Measurements from ENCODE around the gene SULF2.

Gene SULF2

GRCh38 chr20:47780720-47781389, 4.4 kb downstream of the SULF2 start (continued):
- TF ChIP-seq BACH2 (CRISPR knock-in tag; IDR thresholded peaks at IDR 0.05; ENCODE audit: borderline replicate concordance): no peak

GRCh38 chr20:47778398-47779354, 6.6 kb downstream of the SULF2 start:
- no peak for ATAC-seq
- no peak for TF ChIP-seq ZFP30 (CRISPR knock-in tag; IDR thresholded peaks at IDR 0.05)
- no peak for TF ChIP-seq CSDC2 (CRISPR knock-in tag; IDR thresholded peaks at IDR 0.05)
- TF ChIP-seq TCF4 (CRISPR knock-in tag; IDR thresholded peaks at IDR 0.05; ENCODE audit: borderline replicate concordance): no peak
- no peak for TF ChIP-seq PATZ1 (CRISPR knock-in tag; IDR thresholded peaks at IDR 0.05; ENCODE audit: borderline replicate concordance)
- no peak for TF ChIP-seq CREB5 (CRISPR knock-in tag; IDR thresholded peaks at IDR 0.05; ENCODE audit: low read depth)
- no peak for TF ChIP-seq POU6F1 (CRISPR knock-in tag; IDR thresholded peaks at IDR 0.05; ENCODE audit: borderline replicate concordance, low read depth)
- no peak for TF ChIP-seq OSR1 (CRISPR knock-in tag; IDR thresholded peaks at IDR 0.05)
- no peak for TF ChIP-seq ZNF8 (CRISPR knock-in tag; IDR thresholded peaks at IDR 0.05)
- TF ChIP-seq TSHZ2 (CRISPR knock-in tag; IDR thresholded peaks at IDR 0.05): no peak
- TF ChIP-seq PPARA (CRISPR knock-in tag; IDR thresholded peaks at IDR 0.05; ENCODE audit: borderline replicate concordance): no peak

- no peak for TF ChIP-seq PPARA (CRISPR knock-in tag; IDR thresholded peaks at IDR 0.05; ENCODE audit: borderline replicate concordance)
- TF ChIP-seq ZFP3 (CRISPR knock-in tag; IDR thresholded peaks at IDR 0.05): no peak
- no peak for TF ChIP-seq PATZ1 (CRISPR knock-in tag; IDR thresholded peaks at IDR 0.05; ENCODE audit: borderline replicate concordance)
- TF ChIP-seq OSR1 (CRISPR knock-in tag; IDR thresholded peaks at IDR 0.05): no peak
- no peak for TF ChIP-seq ZFP30 (CRISPR knock-in tag; IDR thresholded peaks at IDR 0.05)
- no peak for TF ChIP-seq ZNF8 (CRISPR knock-in tag; IDR thresholded peaks at IDR 0.05)
- no peak for TF ChIP-seq CREB5 (CRISPR knock-in tag; IDR thresholded peaks at IDR 0.05; ENCODE audit: low read depth)
- no peak for TF ChIP-seq ESRRG (CRISPR knock-in tag; IDR thresholded peaks at IDR 0.05)
- no peak for TF ChIP-seq ISL1 (CRISPR knock-in tag; IDR thresholded peaks at IDR 0.05)
- no peak for TF ChIP-seq SNAI2 (CRISPR knock-in tag; IDR thresholded peaks at IDR 0.05)
- TF ChIP-seq TSHZ2 (CRISPR knock-in tag; IDR thresholded peaks at IDR 0.05): no peak
- TF ChIP-seq ZNF565 (CRISPR knock-in tag; conservative IDR thresholded peaks at IDR 0.05; ENCODE audit: low read depth): no peak
- ATAC-seq: no peak
These were observed 8.1 kb downstream of the SULF2 start for GRCh38 chr20:47777220-47777619.
